Coronary artery (tissue), 2 donors: ENCODE results near the gene XPNPEP1.

ENCODE experiments used
- DNase-seq: peaks from one replicate; pipeline ENCODE4 v3.0.0-alpha.2; 2017; ENCODE audit warnings: low spot score
- H3K27ac ChIP-seq, 2 donors: fragments of 200-600 bp; sonication (generic); one replicate each; pipeline ENCODE4 v1.5.1; 2016 to 2019
- H3K4me3 ChIP-seq: fragments of 200-600 bp; sonication (generic); 2 replicates; pipeline ENCODE4 v1.5.1; 2016; ENCODE audit warnings: mild to moderate bottlenecking, moderate library complexity
- TF ChIP-seq, protein P1 (sequence below): fragments of 200-600 bp; sonication (generic); IDR thresholded peaks from one replicate; pipeline ENCODE4 v1.5.1; 2019; ENCODE audit warnings: antibody characterized with exemption

Gene XPNPEP1

GRCh38 chr10:109880886-109881768 is 42.2 kb downstream of the XPNPEP1 start:
- DNase-seq, result peak; percentile 16
- TF ChIP-seq, protein P1, sequence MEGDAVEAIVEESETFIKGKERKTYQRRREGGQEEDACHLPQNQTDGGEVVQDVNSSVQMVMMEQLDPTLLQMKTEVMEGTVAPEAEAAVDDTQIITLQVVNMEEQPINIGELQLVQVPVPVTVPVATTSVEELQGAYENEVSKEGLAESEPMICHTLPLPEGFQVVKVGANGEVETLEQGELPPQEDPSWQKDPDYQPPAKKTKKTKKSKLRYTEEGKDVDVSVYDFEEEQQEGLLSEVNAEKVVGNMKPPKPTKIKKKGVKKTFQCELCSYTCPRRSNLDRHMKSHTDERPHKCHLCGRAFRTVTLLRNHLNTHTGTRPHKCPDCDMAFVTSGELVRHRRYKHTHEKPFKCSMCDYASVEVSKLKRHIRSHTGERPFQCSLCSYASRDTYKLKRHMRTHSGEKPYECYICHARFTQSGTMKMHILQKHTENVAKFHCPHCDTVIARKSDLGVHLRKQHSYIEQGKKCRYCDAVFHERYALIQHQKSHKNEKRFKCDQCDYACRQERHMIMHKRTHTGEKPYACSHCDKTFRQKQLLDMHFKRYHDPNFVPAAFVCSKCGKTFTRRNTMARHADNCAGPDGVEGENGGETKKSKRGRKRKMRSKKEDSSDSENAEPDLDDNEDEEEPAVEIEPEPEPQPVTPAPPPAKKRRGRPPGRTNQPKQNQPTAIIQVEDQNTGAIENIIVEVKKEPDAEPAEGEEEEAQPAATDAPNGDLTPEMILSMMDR, result no peak
- H3K4me3 ChIP-seq, result no peak overlapping the region
- H3K27ac ChIP-seq, result no peak overlapping the region

DNA sequence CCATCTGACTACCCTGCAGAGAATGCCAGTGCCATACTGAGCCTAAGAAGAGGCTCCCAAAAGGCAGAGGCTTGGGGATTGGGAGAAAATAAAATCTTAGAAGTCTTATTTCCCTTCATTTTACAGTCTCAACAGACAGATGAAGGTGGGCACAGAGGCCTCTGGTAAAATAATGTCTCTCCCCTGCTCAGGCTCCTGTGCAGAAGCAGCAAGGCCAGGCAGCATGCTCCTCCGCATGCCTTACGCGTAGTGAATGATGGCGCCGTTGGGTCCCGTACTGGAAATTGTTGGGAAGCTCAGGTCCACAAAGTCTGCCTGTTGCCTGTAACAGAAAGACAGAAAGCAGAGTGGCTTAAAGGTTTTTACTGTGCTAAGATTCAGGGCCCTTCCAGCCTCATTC is 45.8 kb downstream of the XPNPEP1 start:
- TF ChIP-seq, protein P1, result no peak
- H3K4me3 ChIP-seq, result no peak overlapping the region
- no peak for DNase-seq
- H3K27ac ChIP-seq, result no peak overlapping the region

DNA sequence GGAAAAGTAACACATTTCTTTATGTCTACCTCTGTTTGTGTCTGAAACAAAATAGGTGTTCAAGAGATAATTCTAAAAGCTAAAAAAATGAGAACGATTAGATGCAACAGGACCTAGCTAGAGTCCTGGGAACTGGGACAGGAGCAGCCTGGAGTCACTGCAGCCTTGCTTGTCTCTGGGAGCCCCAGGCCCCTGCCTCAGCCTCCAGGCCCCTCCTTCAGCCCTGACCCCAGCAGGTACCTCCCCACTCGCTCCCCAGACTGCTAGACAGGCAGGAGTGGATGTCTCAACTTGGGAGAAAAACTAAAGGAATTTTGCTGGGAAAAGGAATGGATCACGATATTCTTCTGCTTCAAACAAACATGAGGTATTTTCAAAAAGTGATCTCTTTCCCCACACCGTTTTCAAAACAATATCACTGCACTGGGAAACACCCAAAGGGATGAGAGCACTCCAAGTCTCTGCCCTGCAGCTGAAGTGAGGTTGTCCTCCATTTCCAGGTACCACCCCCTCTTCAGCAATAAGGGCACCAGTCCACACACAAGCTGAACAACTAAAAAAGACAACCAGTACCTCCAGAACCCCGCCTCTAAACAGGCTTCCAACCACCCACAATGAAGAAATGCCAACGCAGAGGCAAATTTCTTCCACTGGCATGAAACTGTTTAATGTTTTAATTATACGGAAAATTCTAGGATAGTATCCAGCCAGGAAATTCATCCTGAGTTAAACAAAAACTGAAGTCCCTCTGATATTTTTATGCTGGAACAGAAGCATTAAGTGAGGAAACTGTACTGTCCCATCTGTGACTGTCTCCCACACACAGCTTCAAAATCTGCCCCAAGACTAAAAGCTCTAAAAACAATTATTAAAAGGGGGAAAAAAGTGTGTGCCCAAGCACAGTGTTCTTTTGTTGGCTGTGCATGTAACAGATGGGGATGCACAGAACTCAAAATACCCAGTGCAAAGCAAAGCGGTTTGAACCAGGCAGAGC is 47.2 kb downstream of the XPNPEP1 start:
- TF ChIP-seq, protein P1, result no peak
- no peak overlapping the region for H3K4me3 ChIP-seq
- peak; percentile 14 for DNase-seq
- H3K27ac ChIP-seq, result no peak overlapping the region

GRCh38 chr10:109875151-109875568 is 48.2 kb downstream of the XPNPEP1 start:
- peak; percentile 24 for DNase-seq
- TF ChIP-seq, protein P1, result no peak
- H3K4me3 ChIP-seq, result no peak overlapping the region
- H3K27ac ChIP-seq, result no peak overlapping the region

DNA sequence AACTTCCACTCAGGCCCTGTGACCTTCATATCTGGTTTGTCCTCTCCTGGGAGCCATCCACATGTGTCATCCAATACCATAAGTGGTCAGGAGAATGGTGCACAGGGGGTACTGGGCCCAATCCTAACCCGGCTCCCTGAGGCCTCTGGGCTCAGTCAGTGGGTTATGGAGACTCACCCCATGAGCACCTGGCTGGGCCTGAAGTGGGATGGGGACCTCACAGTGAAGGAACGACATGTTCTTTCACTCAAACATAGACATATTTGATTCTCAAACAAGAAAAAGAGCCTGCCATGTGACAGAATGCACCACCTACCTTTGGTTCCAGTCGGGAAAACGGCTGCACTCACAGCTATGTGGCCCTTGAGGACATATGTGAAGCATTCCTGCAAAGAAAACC is 51.8 kb downstream of the XPNPEP1 start:
- DNase-seq, result no peak
- TF ChIP-seq, protein P1, result no peak
- Histone ChIP-seq H3K27ac (no peak overlapping the region), H3K4me3 (no peak overlapping the region)

DNA sequence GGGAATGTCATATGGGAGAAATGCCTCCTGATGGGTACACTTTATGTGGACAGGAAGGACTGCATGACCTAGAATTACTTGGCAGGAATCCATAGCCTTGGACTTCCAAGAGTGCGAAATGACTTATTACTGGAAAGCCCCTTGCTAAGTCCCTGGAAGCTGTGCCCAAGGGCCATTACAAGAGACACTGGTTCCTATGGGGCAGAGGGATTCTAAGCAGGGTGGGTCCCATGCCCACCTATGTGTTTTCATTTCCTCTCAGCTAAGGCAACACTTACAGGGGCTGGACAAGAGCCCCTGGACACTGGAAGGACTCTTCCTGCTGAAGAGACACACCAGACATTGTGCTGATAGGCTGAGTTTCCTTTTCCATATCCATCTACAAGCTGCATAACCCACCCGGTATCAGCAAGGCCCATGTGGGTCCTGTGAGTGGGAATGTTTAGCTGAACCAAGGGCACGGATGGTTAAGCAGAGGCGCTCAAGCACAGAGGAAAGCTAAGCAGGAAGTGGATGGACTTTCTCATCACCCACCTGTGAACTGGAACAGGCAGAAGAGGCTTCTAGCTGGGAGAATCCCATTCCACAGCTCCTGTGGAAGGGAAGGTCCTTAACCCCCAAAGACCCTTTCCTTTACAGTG is 56.2 kb downstream of the XPNPEP1 start:
- H3K4me3 ChIP-seq, result no peak overlapping the region
- TF ChIP-seq, protein P1, result no peak
- no peak overlapping the region for H3K27ac ChIP-seq
- DNase-seq, result no peak
